CD4-positive, alpha-beta T cell (primary cell): ENCODE data around the gene TUSC7. TPM values are rescaled to one million over a fixed set of nuclear protein-coding genes. Genes with fewer than 3 reads are reported as not detected.

Experiments
- ATAC-seq: fragments of 200-7000 bp; cut with Tn5 transposase; one replicate; pipeline ENCODE4 v1.10.0; 2022; ENCODE audit warnings: mild to moderate bottlenecking; ENCODE audit not compliant: poor library complexity
- CTCF ChIA-PET: fragments of 350-600 bp; sonication (Branson Sonifier 250); formaldehyde crosslinking; loops from one replicate; lab custom pipeline; 2021; ENCODE audit warnings: antibody characterized with exemption, inconsistent platforms; lab: Charles Lee
- POLR2A ChIA-PET: fragments of 350-600 bp; sonication (Branson Sonifier 250); formaldehyde crosslinking; loops from one replicate; lab custom pipeline; 2021; ENCODE audit warnings: antibody characterized with exemption, inconsistent platforms; lab: Charles Lee
- DNase-seq, 14 experiments: peaks; one replicate each; pipeline ENCODE4 v3.0.0-alpha.2; 2013 to 2020; ENCODE audit warnings: mixed read lengths in 2 of 14
- H3K27ac ChIP-seq, 2 donors: one replicate each; pipeline versions ENCODE4 v1.5.1 to v1.7.0; 2013; ENCODE audit warnings: low read length in 2 of 2, low read depth in 1 of 2, mild to moderate bottlenecking in 1 of 2
- H3K27me3 ChIP-seq, 2 experiments: 1 replicate in 1 of 2; 2 replicates in 1 of 2; pipeline versions ENCODE4 v1.6.1 to v1.7.0; 2013; ENCODE audit warnings: low read length in 2 of 2, control low read depth in 1 of 2, mild to moderate bottlenecking in 1 of 2, moderate library complexity in 1 of 2; ENCODE audit not compliant: insufficient read depth in 2 of 2, control insufficient read depth in 1 of 2
- H3K36me3 ChIP-seq: one replicate; pipeline ENCODE4 v1.6.1; 2013; ENCODE audit warnings: low read length, control low read depth; ENCODE audit not compliant: insufficient read depth
- H3K4me1 ChIP-seq: one replicate; pipeline ENCODE4 v1.6.1; 2013; ENCODE audit warnings: low read length, control low read depth; ENCODE audit not compliant: insufficient read depth
- H3K4me3 ChIP-seq: one replicate; pipeline ENCODE4 v1.5.1; 2013; ENCODE audit warnings: mild to moderate bottlenecking, low read length, moderate library complexity
- H3K9me3 ChIP-seq, 2 experiments: 1 replicate in 1 of 2; 2 replicates in 1 of 2; pipeline versions ENCODE4 v1.6.1 to v1.7.0; 2013; ENCODE audit warnings: low read length in 2 of 2, mild to moderate bottlenecking in 2 of 2, control low read depth in 1 of 2, moderate library complexity in 1 of 2; ENCODE audit not compliant: control insufficient read depth in 1 of 2, insufficient read depth in 1 of 2
- H3K27ac Mint-ChIP-seq: one replicate; pipeline ENCODE4 v1.8.0; 2020; ENCODE audit warnings: mixed read lengths
- H3K27me3 Mint-ChIP-seq: one replicate; pipeline ENCODE4 v1.8.0; 2021; ENCODE audit warnings: mixed read lengths
- H3K36me3 Mint-ChIP-seq: one replicate; pipeline ENCODE4 v1.8.0; 2021; ENCODE audit warnings: low read depth, mixed read lengths
- H3K4me1 Mint-ChIP-seq: one replicate; pipeline ENCODE4 v1.8.0; 2021; ENCODE audit warnings: low read depth, mixed read lengths
- H3K4me3 Mint-ChIP-seq: one replicate; pipeline ENCODE4 v1.8.0; 2020; ENCODE audit warnings: mild to moderate bottlenecking, mixed read lengths
- H3K9me3 Mint-ChIP-seq: one replicate; pipeline ENCODE4 v1.8.0; 2020; ENCODE audit warnings: mixed read lengths
- intact Hi-C, 2 experiments: fragments of 100-400 bp; cut with DNase I in 1 of 2; cut with micrococcal nuclease in 1 of 2; formaldehyde crosslinking; loops; one replicate each; pipeline versions ENCODE4 v1.15.1 to v1.9.0; 2023 to 2025; cut with DNase I, micrococcal nuclease
- total RNA-seq, 174 experiments: library from RNA in 2 of 174; stranded (reverse) in 2 of 174; gene quantifications; one replicate each; pipeline ENCODE4 v1.2.3 and lab custom pipeline; 2021 to 2026
- TF ChIP-seq, protein P1 (sequence below): fragments of 200-600 bp; IDR thresholded peaks from one replicate; pipeline ENCODE4 v1.8.0; 2022; ENCODE audit warnings: antibody characterized with exemption, mild to moderate bottlenecking

TUSC7 gene
- total RNA-seq, 2 experiments from 2014 or later: not detected

DNA sequence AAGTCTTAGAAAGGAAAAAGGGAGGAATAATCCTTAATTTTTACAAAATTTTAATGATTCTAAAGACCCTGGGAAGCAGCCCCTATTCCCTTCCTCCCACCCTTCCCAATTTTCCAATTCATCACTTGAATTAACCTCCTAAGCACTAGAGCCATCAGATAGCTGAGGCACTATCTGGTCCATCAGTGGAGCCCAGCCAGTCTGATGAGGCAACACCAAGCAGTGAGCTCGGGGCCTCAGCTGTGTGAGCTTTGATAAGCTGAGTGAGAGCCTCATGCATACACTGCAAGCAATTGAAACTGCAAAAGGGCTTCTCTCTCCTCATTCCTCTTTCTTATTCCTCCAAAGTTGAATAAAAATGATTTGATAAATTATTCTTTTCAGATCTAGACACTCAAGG, 31.9 kb downstream of the TUSC7 start:
- TF ChIP-seq, protein P1, sequence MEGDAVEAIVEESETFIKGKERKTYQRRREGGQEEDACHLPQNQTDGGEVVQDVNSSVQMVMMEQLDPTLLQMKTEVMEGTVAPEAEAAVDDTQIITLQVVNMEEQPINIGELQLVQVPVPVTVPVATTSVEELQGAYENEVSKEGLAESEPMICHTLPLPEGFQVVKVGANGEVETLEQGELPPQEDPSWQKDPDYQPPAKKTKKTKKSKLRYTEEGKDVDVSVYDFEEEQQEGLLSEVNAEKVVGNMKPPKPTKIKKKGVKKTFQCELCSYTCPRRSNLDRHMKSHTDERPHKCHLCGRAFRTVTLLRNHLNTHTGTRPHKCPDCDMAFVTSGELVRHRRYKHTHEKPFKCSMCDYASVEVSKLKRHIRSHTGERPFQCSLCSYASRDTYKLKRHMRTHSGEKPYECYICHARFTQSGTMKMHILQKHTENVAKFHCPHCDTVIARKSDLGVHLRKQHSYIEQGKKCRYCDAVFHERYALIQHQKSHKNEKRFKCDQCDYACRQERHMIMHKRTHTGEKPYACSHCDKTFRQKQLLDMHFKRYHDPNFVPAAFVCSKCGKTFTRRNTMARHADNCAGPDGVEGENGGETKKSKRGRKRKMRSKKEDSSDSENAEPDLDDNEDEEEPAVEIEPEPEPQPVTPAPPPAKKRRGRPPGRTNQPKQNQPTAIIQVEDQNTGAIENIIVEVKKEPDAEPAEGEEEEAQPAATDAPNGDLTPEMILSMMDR: no peak
- no peak overlapping the region for H3K4me3 ChIP-seq
- intact Hi-C loops: no loop called here
- no peak for ATAC-seq
- POLR2A ChIA-PET: no interaction called here
- no peaks in the 10 kb centered on the region for H3K4me1 Mint-ChIP-seq
- no peak overlapping the region for H3K4me3 Mint-ChIP-seq
- CTCF ChIA-PET: no interaction called here
- H3K27ac Mint-ChIP-seq: no peak overlapping the region
- H3K36me3 ChIP-seq: no peaks in the 10 kb centered on the region
- DNase-seq: no peak
- no peaks in the 10 kb centered on the region for H3K4me1 ChIP-seq
- no peak overlapping the region for H3K27ac ChIP-seq
- no peaks in the 10 kb centered on the region for H3K27me3 ChIP-seq
- H3K9me3 ChIP-seq: no peaks in the 10 kb centered on the region
- H3K36me3 Mint-ChIP-seq: no peaks in the 10 kb centered on the region
- peaks cover 4% of the 10 kb centered on the region for H3K9me3 Mint-ChIP-seq
- no peaks in the 10 kb centered on the region for H3K27me3 Mint-ChIP-seq

DNA sequence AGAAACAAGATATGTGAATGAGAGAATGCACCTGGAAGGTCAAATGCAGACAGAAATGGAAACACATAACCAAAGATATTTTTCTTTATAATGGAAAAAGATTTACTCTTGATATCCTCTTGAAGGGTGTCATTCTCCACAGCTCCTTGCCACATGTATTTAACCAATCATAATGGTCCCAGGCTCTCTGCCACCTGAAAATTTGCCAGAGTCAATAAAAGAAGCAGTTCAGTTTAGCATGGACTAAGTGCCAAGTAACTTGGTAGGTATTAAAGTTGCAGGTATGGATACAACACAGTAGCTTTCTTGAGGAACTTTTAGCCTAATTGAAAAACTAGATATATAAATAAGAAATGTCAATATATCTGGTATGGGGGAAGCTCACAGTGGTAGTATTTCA, 33.5 kb downstream of the TUSC7 start:
- Histone ChIP-seq H3K4me3 (no peak overlapping the region), H3K9me3 (no peaks in the 10 kb centered on the region), H3K27me3 (no peaks in the 10 kb centered on the region), H3K36me3 (no peaks in the 10 kb centered on the region), H3K4me1 (no peaks in the 10 kb centered on the region), H3K27ac (no peak overlapping the region)
- TF ChIP-seq, protein P1: no peak
- Mint-ChIP-seq H3K4me3 (no peak overlapping the region), H3K4me1 (no peaks in the 10 kb centered on the region), H3K27ac (no peak overlapping the region), H3K9me3 (no peaks in the 10 kb centered on the region), H3K27me3 (no peaks in the 10 kb centered on the region), H3K36me3 (no peaks in the 10 kb centered on the region)
- CTCF ChIA-PET: no interaction called here
- DNase-seq: no peak
- POLR2A ChIA-PET: no interaction called here
- intact Hi-C loops: no loop called here
- ATAC-seq: no peak

DNA sequence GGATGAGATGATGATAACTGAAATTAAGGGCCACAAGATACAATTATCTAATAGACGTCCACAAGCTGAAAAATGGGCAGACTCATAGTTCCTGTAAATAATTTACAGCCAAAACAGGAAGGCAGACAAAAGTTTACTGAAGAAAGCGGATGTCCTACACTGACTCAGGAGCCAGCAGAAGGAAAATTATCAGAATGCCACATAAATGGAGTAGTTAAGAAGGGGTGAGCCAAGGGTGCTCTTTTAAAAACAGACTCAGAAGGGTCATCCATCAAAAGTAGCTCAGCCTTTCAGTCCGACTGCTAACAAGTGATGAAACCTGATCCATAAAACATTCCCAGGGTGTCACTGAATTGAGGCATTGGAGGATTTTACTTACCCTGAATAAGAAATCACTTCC, 39.8 kb downstream of the TUSC7 start:
- Histone ChIP-seq H3K9me3 (peaks cover 0 to 4% of the 10 kb centered on the region in 2 experiments), H3K4me1 (no peaks in the 10 kb centered on the region), H3K4me3 (no peak overlapping the region), H3K36me3 (no peaks in the 10 kb centered on the region), H3K27me3 (no peaks in the 10 kb centered on the region), H3K27ac (no peak overlapping the region)
- DNase-seq (no peak), ATAC-seq (no peak)
- no peak overlapping the region for H3K27ac Mint-ChIP-seq
- H3K4me1 Mint-ChIP-seq: no peaks in the 10 kb centered on the region
- H3K9me3 Mint-ChIP-seq: peaks cover under 1% of the 10 kb centered on the region
- no peak overlapping the region for H3K4me3 Mint-ChIP-seq
- CTCF ChIA-PET: no interaction called here
- H3K36me3 Mint-ChIP-seq: no peaks in the 10 kb centered on the region
- H3K27me3 Mint-ChIP-seq: no peaks in the 10 kb centered on the region
- TF ChIP-seq, protein P1: no peak
- intact Hi-C loops: no loop called here
- POLR2A ChIA-PET: no interaction called here
